Ishikawa (cell line): ENCODE measurements around the gene TBX10.

Experiments
- CEBPB ChIP-seq: IDR thresholded peaks from 2 replicates; pipeline ENCODE4 v1.6.1; 2012
- CREB1 ChIP-seq: IDR thresholded peaks from 2 replicates; pipeline ENCODE4 v1.6.1; 2012; ENCODE audit warnings: low read depth
- EGR1 ChIP-seq: IDR thresholded peaks from 2 replicates; pipeline ENCODE4 v1.6.1; 2012
- EP300 ChIP-seq: IDR thresholded peaks from 2 replicates; pipeline ENCODE4 v1.6.1; 2012; ENCODE audit warnings: borderline replicate concordance
- FOXM1 ChIP-seq: IDR thresholded peaks from 2 replicates; pipeline ENCODE4 v1.6.1; 2012; ENCODE audit warnings: low read depth, borderline replicate concordance
- NFIC ChIP-seq: IDR thresholded peaks from 2 replicates; pipeline ENCODE4 v1.6.1; 2012
- RAD21 ChIP-seq: IDR thresholded peaks from 2 replicates; pipeline ENCODE4 v1.6.1; 2012; ENCODE audit warnings: low read depth
- TAF1 ChIP-seq: IDR thresholded peaks from 2 replicates; pipeline ENCODE4 v1.6.1; 2012; ENCODE audit warnings: low read depth, mild to moderate bottlenecking
- TCF12 ChIP-seq: IDR thresholded peaks from 2 replicates; pipeline ENCODE4 v1.6.1; 2012; ENCODE audit warnings: low read depth
- TEAD4 ChIP-seq: IDR thresholded peaks from 2 replicates; pipeline ENCODE4 v1.6.1; 2012
- YY1 ChIP-seq: IDR thresholded peaks from 2 replicates; pipeline ENCODE4 v1.6.1; 2012; ENCODE audit warnings: low read depth
- ZBTB7A ChIP-seq: IDR thresholded peaks from 2 replicates; pipeline ENCODE4 v1.6.1; 2012; ENCODE audit warnings: low read depth
- TF ChIP-seq, protein P1 (sequence below): IDR thresholded peaks from 2 replicates; pipeline ENCODE4 v1.6.1; 2012
- TF ChIP-seq, protein P2 (sequence below): IDR thresholded peaks from 2 replicates; pipeline ENCODE4 v1.6.1; 2012; ENCODE audit warnings: low read depth, mild to moderate bottlenecking
- TF ChIP-seq, protein P3 (sequence below): IDR thresholded peaks from 2 replicates; pipeline ENCODE4 v1.6.1; 2012

TBX10 gene

DNA sequence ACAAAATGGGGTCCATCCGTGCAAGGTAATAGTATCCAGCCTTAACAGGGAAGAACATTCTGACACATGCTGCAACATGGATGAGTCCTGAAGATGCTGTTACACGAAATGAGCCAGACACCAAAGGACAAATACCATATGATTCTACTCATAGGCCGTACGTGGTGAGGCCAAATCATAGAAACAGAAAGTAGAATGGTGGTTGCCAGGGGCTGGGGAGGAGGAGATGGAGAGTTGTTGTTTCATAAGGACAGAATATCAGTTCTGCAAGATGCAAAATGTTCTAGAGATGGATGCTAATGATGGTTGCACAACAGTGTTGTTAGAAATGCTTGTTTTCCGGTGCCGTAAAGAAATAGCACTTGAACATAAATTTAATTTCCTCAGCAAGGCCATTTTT, 2.6 kb downstream of the TBX10 start:
- no peak for TF ChIP-seq CREB1
- no peak for TF ChIP-seq FOXM1

DNA sequence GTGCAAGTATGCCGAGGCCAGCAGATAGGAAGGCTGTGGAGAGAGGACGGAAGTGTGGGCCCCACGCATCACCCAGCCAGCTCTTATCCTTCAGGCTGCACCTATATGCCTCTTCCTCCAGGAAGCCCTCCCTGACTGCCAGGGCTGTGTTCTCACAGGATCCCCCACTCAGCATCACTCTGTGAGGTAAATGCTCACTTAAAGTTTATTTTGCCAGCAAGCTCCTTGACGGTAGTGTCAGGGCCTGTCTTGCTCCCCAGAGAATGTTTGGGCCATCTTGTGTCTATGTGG, 4.4 kb downstream of the TBX10 start:
- TF ChIP-seq NFIC (no peak), ZBTB7A (no peak), TCF12 (no peak), RAD21 (no peak), TAF1 (no peak), FOXM1 (no peak), CEBPB (no peak), YY1 (no peak), TEAD4 (no peak), EGR1 (no peak), CREB1 (no peak), EP300 (no peak)
- TF ChIP-seq, protein P1, sequence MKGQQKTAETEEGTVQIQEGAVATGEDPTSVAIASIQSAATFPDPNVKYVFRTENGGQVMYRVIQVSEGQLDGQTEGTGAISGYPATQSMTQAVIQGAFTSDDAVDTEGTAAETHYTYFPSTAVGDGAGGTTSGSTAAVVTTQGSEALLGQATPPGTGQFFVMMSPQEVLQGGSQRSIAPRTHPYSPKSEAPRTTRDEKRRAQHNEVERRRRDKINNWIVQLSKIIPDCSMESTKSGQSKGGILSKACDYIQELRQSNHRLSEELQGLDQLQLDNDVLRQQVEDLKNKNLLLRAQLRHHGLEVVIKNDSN = no peak
- TF ChIP-seq, protein P2, sequence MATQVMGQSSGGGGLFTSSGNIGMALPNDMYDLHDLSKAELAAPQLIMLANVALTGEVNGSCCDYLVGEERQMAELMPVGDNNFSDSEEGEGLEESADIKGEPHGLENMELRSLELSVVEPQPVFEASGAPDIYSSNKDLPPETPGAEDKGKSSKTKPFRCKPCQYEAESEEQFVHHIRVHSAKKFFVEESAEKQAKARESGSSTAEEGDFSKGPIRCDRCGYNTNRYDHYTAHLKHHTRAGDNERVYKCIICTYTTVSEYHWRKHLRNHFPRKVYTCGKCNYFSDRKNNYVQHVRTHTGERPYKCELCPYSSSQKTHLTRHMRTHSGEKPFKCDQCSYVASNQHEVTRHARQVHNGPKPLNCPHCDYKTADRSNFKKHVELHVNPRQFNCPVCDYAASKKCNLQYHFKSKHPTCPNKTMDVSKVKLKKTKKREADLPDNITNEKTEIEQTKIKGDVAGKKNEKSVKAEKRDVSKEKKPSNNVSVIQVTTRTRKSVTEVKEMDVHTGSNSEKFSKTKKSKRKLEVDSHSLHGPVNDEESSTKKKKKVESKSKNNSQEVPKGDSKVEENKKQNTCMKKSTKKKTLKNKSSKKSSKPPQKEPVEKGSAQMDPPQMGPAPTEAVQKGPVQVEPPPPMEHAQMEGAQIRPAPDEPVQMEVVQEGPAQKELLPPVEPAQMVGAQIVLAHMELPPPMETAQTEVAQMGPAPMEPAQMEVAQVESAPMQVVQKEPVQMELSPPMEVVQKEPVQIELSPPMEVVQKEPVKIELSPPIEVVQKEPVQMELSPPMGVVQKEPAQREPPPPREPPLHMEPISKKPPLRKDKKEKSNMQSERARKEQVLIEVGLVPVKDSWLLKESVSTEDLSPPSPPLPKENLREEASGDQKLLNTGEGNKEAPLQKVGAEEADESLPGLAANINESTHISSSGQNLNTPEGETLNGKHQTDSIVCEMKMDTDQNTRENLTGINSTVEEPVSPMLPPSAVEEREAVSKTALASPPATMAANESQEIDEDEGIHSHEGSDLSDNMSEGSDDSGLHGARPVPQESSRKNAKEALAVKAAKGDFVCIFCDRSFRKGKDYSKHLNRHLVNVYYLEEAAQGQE = no peak
- TF ChIP-seq, protein P3, sequence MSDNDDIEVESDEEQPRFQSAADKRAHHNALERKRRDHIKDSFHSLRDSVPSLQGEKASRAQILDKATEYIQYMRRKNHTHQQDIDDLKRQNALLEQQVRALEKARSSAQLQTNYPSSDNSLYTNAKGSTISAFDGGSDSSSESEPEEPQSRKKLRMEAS = no peak

DNA sequence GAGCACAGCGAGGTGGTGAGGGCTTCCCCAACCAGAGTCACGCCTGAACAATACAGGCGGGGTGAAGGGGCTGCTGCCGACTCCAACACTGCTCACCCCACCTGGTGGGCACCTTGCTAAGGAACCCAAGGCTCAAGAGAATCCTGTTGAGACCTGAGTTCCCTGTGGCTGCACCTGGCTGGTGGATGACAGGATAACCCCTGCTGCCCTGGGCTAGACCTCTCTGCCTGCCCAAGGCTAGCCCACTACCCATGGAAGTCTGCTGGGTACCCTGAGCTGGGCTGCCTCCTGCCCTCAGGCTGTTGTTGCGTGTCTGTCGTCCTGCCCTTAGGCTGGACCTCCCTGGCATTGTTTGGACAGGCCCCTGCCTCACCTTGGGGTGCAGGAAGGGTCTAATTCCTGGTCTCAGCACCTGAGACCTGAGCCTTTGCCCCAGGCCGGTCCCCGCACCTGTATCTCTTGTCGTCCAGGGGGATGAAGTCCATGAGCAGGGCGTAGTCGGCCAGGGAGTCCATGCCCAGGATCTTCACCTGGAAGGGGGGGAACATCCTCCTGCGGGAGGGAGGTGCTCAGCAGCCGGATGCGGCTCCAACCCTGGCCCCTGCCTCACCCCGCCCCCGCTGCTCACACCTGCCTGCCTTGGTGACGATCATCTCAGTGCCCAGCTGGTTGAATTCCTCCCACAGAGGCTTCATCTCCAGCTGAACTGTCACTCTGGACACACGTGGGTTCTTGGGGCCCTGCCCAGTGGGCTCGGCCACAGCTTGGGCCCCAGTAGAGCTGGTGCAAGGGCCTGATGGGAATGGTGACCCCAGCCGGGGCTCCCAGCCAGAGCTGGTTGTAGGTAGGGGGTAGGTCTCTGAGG, 5.0 kb downstream of the TBX10 start:
- TF ChIP-seq RAD21 (no peak), EP300 (no peak), CREB1 (no peak), EGR1 (no peak), TAF1 (no peak), TEAD4 (no peak)
- TF ChIP-seq, protein P3 = no peak

DNA sequence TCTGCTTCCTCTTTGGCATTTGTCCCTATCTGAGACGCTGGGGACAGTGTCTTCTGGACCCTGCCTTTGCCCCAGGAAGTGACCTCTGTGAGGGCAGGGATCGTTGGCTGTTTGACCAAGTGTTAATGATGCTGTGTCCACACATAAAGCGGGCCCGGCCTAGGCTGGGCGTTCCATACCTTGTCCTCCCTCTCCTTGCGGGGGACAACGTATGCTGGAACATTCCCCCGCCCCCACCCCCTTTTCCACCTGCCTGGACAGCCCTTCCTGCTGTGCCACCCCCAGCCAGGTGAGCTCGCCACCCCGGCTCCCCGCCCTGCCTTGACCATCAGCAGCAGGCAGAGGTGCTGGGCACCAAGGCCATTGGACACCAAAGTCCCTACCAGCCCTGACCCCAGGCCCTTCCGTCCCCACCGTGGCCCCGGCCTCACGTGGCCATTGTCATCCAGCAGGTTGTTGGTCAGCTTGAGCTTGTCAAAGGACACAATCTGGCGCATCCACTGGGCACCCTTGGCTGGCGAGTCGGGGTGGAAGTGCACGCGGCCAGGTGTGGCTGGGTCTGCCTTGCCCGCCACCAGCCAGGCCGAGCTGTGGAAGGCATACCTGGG, 5.7 kb downstream of the TBX10 start:
- TF ChIP-seq RAD21 (no peak), ZBTB7A (no peak)
- TF ChIP-seq, protein P2 = no peak

DNA sequence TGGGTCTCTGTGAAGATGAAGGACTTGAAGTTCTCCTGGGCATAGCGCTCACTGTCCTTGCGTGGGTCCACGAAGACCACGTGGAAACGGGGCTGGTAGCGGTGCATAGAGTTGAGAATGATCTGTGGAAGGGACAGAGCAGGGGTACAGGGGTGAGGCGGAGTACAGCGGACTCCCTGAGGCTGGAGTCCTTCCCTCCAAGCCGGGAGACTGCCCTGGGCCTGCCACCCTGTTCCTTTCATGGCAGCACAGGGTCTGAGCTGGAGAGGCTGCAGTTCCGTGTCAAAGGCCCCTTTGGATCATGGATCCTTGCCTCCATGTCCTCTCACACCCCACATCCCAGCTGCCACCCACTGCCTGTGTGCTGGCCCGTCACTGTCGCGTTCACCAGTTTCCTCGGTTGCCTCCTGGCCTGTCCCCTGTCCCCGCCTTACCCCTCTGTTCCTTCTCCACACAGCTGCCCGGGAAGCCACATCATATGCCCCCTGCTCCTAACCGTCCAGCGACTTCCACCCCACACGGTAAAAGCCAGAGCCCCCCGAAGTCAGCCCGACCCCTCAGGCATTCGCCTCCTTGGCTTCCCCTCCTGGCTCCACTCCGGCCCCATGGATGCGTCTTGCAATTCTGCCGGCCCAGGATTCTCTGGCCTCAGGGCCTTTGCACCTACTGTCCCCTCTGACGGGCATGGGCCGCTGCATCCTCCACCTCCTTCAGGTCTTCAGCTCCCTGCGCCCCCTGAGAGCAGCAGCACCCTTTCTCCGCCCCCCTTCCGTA, 6.4 kb downstream of the TBX10 start:
- TF ChIP-seq FOXM1 = no peak
- no peak for TF ChIP-seq NFIC
- no peak for TF ChIP-seq TCF12
- no peak for TF ChIP-seq TAF1
- TF ChIP-seq TEAD4 = no peak

DNA sequence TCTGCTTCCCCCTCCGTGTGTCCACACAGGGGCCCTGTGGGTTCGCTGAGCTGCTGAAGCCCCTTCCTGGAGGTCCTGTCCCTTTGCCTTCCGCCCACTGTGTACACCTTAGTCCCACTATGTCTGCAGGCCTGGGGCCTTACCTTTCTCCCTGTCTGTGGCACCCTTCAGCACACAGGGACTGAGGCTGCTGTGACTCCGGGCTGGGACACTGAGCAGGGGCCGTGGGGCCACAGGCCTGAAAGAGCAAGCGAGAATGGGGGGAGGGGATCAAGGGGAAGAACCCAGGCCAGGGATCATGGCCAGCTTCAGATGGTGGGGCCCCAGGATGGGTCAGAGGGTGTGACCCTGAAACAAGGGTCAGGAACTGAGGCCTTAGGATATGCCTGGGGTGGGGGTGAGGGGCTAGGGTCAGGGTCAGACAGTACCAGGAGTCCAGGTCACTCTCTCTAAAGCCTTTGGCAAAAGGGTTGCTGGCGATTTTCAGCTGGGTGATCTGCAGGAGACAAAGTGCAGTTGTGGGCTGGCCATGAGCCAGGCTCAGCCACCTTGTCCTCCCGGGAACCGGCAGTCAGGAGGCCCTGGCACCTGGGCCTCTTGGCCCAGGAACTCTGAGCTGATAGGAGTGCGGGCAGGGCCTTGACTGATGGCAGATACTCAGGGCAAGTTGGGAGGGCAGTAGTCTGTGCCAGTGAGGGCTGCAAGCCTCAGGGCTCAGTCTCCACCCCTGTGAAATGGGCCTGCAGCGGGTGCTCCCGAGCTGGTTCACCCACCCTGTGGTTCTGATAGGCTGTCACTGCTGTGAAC, 7.2 kb downstream of the TBX10 start:
- no peak for TF ChIP-seq TEAD4
- no peak for TF ChIP-seq RAD21
- no peak for TF ChIP-seq TCF12
- no peak for TF ChIP-seq FOXM1
- TF ChIP-seq CEBPB = no peak
- TF ChIP-seq ZBTB7A = no peak
- TF ChIP-seq YY1 = no peak
- TF ChIP-seq, protein P3 = no peak
- TF ChIP-seq, protein P1 = no peak
- no peak for TF ChIP-seq CREB1
- no peak for TF ChIP-seq EGR1
- no peak for TF ChIP-seq TAF1
- no peak for TF ChIP-seq EP300
- TF ChIP-seq, protein P2 = no peak
- TF ChIP-seq NFIC = no peak
